ENCODE data around the gene TENT5A.
"Not testable (repeated sequence)": the region's sequence is repeated elsewhere in the genome, so short reads cannot be mapped to it uniquely, and the experiment has no call there.

The TENT5A gene

DNA sequence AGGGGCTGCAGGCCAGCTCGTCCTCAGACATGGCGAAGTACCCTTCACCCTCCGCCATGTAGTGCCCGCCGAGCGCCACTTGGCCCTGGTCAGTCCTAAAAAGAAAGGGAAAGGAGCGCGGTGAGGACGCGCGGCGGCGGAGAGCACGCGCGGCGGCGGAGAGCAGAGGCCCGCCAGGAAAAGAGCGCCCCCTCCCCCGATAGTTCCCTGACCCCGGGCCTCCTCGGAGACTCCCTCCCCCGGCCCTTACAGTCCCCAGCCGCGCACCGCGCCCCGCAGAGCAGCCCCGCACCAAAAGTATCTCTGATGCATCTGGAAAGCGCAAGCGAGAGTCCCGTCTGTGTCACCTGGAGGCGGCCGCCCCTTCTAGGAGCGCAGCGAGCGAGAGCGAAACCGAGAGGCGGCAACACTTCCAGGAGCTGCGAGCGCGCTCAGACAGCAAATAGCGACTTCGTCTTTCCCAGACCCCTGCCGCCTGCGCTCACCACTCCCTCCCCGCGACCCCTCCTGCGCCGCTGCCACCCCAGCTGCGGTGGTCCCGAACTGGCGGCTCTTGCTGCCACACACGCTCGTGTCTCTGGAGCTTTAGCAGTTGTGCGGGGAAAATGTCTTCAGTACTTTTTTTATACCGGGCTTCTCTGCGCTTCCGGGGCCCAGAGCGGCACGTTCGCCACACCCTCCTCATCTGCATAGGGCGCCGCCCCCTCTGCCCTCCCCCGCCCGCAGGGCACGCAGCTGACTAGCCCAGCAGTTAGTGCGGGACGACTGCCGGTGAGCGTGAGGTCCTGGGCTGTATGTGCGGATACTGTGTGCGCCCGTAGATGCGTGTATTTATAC is at the start of gene TENT5A:
Gene TENT5A (minus strand): TSS at position 598 of the 837 bp plus-strand sequence. CDS start 540 bp downstream, at position 58.
- peak; percentile 92 for DNase-seq

DNA sequence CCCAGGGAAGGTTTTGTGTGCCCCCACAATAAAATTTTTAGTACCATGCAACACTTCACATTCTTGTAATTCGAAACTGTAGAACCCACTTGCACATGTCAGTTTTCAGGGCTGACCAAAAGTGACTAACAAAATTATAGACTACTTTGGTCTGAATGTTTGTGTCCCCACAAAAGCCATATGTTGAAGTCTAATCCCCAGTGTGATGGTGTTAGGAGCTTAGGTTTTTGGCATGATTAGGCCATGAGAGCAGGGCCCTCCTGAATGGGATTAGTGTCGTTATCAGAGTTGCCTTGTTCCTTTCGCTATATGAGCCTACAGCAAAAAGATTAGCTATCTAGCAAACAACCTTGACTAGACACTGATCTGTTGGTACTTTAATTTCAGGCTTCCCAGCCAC is 49.0 kb upstream of the TENT5A start:
- no peak for DNase-seq

DNA sequence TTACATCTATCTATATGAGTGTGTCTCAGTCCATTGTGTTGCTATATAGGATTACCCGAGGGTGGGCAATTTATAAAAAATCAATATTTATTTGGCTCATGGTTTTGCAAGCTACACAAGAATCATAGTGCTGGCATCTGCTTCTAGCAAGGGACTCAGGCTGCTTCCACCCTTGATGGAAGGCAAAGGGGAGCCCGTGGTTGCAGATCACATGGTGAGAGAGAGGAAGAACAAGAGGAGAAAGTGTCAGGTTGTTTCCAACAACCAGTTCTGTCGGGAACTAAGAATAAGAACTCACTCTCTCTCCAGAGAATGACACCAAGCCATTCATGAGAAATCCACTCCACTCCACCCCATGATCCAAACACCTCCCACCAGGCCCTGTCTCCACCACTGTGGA is 48.2 kb upstream of the TENT5A start:
- no peak for DNase-seq

DNA sequence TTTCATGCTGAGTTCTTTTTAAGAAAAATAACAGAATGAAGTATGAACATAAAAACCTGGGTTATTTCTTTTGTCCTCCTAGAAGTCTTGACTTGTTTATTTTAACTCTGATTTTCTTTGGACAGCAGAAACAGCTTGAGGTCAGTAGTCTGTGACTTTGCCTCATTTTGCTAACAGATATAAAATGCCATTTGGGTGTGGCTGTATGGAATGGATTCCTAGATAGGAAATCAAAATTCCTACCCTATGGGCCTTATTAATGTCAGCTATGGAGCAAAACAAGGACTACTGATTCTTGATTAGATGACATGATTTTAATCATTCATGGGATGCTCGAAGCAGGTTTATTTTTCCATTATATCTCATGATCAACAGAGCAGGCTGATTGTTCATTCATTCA is 46.8 kb upstream of the TENT5A start:
- no peak for DNase-seq

DNA sequence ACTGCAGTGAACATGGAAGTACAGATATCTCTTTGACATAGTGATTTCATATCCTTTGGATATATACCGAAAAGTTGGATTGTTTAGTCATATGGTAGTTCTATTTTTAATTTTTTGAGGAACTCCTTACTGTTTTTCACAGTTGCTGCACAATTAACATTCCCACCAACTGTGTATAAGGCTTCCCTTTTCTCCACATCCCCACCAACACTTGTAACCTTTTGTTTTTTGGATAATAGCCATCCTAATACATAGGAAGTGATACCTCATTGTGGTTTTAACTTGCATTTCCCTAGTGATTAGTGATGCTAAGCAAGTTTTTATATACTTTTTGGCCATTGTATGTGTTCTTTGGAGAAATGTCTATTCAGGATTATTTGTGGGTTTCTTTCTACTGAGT is 45.1 kb upstream of the TENT5A start:
- no peak for DNase-seq

DNA sequence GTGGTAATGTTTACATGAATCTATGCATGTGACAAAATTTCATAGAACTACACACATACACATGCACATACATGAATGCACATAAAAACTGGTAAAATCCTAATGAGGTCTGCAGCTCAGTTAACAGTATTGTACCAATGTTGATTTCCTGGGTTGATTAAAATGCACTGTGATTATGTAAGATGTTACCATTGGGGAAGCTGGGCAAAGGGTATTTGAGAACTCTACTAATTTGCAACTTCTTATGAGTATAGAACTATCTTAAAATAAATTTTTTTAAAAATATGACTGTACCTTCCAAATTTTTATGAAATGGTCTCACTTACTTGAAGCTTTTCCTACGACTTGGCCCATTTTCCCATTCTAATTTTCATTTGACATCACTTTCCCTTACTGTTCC is 43.4 kb upstream of the TENT5A start:
- DNase-seq: no peak

DNA sequence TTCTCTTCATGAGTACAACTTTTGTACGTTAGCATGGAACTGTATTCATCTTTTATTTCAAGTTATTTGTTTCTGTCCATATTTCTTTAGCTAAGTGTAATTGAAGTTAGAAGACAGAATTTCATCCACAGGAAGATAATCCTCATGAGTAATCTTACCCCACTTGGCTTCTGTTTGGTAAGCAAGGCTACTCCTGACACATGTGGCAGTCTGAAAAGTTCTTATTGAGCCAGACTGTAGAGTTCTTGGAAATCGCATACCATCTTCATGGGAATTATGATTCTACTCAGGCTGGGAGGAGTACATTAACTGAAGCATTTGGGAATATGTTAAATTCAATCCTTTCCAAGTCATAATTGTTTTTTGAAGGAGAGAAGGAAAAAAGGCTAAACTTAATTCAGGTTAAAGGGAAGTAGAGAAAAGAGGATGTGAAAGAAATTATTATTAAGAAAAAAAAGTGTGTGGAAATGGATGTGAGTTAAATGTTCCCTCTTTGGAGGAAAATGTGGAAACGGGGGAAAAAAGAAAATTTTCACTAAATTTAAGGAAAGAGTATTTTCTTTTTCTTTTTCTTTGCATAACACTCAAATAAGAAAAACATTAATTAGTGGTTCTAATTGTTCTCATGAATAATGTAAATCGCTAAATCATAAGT is 41.5 kb upstream of the TENT5A start:
- DNase-seq: no peak

DNA sequence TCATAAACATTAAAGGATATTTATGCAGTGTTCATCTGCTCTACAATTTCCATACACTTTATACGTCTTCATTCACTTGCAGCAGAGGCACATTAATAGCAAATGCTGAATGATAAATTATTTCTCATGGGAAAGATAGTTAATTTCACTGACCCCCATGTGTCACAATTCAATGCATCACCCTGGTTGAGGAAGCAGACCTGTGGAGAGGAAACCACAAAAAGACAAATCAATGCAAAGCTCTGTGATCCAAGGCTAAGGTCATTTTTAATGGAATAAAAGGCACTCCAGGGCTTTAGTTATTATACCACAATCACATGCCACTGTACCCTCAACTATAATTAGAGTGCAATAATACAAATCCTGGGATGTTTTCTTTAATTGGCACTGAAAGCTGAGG is 40.3 kb upstream of the TENT5A start:
- no peak for DNase-seq

DNA sequence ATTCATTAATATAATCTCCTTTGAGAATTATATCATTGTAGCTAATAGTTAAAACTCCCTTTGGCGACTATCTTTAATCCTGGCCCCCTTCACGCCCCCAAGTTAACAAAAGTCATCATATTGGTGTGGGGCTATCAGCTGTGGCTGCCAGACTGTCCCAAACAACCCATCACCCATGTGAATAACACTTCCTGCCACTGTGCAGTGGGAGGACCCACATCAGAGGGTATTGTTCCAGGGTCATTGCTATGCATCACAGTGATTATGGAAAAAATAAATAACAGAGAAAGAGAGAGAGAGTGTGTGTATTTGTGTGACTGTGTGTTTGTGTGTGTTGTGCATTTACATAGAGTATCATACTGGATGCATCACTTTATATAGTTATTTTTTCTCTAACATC is 39.3 kb upstream of the TENT5A start:
- DNase-seq: no peak

DNA sequence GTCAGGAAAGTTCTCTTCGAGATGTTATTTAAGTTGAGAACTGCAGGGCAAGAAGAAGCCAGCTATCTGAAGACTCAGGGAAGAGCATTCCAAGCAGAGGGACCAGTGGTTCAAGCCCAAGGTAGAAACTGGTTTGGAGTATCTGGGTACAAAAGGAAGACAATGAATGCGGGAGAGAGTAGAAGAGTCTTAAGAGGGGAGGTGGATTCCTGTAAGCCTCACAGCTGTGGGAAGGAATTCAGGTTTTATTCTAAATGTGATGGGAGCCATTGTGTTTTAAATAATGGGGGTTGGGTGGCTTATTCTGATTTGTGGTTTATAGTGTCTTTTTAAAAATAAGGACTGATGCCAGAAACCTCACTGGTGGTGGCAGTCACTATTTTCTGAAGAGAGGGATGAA is 37.6 kb upstream of the TENT5A start:
- no peak for DNase-seq

DNA sequence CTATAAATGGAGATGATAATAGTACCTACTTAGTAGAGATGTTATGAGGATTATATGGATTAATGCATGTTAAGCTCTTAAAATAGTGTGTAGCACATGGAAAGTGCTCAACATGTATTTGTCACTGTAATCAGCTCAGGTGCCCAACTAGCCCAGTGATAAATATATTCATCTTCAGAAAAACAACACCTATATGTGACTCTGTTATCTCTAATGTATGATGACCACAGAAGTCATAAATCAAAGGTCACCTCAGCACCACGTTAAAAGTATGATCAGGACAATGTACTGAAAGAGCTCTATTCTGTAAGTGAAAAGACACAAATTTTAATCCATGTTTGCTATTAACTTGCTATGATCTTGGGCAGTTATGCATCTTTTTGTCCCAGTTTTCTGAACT is 36.8 kb upstream of the TENT5A start:
- DNase-seq: no peak

DNA sequence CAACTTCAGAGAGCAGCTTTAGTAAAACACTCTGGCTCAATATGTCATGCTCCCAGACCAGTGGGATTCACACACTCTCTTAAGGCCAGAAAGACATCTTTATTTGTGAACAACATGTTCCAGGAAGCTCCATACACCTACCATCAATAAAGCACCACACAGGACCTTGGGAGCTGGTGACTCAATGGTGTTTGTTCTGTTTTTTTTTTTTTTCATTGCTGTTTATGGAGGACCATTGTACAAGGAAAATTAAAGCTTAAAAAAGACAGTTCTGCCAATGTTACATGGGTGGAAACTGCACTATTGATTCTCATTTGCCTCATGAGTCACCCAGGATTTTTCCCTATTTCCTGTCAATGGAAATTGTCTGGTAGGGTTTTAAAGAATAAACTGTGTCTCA is 36.3 kb upstream of the TENT5A start:
- peak; percentile 38 for DNase-seq

DNA sequence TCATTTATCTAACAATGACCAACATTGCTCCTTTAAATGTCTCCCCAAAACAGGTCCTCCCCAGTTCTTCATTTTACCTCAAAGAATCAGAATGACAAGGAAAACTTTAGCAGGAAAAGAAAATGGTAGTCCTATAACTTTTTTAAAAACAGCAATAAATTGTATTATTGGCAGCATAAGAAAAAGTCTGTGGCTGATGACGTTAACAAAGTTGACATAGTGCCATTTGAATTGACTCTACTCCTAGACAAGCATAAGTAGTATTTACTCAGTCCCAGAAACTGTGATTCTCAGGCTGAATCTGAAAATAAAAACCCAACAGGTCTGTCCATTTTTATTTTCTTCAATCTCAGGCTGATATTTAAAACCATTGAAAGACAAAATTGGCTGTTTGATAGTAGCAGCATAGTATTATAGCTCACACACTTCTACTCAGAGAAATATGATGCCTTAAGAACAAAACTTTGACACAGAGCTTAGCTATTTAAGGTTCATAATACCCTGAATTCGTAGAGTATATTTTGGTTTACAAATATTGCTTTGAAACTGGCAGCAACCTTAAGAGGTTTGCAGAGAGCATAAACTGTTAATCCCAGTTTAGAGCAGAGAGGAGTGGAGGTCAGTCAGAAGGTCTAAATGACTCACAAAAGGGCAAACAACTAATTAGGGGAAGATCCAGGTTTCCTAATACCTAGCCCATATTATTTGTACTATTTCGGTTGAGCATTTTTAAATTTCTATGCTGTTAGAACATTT is 35.0 kb upstream of the TENT5A start:
- peak; percentile 40 for DNase-seq

DNA sequence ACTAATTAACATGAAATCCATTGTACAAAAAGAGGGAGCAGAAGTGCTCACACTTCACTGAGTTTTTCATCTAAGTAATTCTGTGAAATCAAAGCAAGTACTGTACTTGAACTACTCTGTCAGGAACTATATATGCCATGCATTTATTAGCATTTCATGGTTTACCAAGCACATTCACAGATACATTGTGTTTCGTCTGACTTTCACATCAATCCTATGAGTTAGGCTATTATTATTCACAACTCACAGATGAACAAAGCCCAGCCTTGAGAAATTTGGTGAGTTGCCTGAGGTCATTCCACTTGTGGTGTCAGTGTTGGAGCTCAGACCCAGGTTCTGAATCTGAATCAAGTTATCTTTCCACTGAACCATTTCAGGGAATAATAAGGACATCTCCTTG is 33.7 kb upstream of the TENT5A start:
- no peak for DNase-seq

DNA sequence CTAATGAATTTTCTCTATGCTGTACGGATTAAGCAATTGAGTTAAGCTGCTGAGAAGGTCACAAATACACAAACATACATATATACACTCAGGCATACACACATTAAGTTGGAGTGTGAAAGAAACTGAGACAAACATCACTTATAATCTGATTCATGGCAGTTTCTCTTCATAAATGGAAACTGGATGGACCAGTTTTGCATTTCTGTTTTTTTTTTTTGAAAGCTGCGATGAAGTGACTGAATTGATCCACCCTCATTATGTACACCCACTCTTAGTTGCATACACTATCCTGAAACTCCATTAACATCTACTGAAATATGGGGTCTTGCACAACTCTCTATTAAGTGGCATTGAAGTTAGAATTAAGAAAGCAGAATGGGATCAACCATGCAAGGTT is 32.9 kb upstream of the TENT5A start:
- peak; percentile 72 for DNase-seq

DNA sequence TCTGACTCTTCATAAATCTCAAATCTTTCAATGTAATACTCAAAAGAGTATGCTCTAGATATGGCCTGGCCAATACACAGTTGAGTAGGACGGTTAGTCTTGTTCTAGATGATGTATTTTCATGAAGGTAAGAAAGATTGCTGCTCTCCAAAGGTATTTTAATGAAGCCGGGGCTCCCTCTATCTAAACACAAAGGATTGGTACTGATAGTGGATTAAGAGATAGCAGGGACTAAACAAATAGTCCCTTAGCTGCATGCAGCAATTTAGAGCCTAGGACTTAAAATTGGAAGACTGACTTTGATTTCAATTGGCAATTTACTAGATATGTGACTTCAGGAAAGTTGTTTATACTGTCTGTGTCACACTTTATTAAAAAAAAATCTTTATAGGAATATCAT is 31.4 kb upstream of the TENT5A start:
- DNase-seq: no peak

DNA sequence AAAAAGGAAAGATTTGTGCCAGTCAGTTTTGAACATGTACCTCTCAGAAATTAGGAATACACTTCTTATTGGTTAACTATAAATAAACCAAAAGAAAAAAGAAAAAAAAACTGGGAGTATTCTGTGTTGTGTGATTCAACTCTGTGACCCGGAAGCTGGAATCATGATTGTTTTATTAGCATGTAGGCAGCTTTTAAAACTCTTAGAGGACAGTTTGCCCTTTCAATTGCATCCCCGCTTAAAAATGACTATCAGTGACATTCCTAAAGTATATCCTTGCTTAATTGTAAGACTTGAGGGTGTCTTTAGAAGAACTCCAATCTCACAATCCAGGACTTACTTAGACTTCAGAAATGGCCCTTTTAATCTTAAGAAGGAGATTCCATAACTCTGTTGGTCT is 29.1 kb upstream of the TENT5A start:
- no peak for DNase-seq

DNA sequence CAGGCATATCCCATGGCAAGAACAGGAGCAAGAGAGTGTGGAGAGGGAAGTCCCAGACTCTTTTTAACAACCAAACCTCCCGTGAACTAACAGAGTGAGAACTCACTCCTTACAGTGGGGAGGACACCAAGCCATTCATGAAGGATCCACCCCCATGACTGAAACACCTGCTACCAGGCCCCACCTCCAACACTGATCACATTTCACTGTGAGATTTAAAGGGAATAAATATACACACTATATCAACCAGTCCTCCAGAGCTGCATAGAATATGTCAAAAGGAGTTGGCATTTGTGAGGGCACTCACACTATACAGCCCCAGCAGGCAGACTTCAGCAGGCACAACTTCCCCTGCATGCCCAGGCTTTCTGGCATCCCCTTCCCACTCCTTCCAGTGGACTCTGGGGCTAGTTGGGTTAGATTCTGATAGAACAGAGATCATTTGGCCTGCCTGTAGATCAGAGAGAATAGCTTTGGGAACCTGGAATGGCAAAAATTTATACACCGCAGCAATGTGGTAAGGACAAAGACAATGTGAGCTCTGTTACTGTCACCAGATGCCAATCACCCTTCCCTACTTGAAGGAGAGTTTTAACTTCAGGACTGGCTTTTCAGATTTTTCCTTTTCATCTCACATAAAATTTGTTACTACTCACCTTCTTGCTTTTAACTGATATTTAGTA is 25.2 kb upstream of the TENT5A start:
- DNase-seq: no peak

DNA sequence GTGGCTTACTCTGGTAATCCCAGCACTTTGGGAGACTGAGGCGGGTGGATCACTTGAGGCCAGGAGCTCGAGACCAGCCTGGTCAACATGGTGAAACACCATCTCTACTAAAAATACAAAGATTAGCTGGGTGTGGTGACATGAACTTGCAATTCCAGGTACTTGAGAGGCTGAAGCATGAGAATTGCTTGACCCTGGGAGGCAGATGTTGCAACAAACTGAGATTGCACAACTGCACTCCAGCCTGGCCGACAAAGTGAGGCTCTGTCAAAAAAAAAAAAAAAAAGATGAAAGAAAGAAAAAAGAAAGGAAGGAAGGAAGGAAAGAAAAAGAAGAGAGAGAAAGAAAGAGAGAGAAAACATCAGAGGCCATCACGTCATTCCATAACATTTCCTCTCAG is 23.7 kb upstream of the TENT5A start:
- not testable (repeated sequence) for DNase-seq

DNA sequence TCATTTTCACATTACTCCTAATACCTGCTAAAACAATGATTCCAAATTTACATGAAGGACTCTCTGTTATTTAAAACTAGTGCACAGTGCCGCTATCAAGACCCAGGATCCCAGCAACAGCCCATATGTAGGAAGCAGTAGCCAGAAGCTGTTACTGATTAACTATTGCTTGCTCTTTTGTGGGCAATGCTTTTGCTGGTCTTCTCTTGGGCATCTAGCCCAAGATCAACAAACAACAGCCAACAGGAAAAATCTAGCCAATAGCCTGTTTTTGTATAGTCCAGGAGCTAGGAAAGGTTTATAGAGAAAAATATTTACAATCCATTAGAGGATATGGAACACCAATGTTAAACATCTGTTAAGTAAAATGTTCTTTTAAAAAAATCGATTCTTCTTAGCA is 22.1 kb upstream of the TENT5A start:
- peak; percentile 59 for DNase-seq

DNA sequence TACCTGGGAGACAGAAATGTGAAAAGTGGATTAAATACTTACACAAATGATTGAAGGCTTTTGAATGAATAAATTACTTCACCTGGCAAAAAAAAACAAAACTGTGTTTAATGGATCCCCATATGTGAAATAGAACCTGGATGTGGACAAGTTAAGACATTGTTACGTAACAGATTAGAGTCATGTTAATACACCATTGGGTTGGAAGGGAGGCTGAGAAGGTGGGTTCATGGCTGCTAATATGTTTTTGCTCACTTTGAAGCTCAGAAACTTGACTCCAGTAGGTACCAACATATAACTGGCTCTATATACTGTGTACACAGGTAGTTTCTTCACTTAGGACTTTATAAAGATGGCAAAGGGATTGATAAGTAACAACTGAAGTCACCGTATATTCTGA is 21.4 kb upstream of the TENT5A start:
- DNase-seq: no peak

DNA sequence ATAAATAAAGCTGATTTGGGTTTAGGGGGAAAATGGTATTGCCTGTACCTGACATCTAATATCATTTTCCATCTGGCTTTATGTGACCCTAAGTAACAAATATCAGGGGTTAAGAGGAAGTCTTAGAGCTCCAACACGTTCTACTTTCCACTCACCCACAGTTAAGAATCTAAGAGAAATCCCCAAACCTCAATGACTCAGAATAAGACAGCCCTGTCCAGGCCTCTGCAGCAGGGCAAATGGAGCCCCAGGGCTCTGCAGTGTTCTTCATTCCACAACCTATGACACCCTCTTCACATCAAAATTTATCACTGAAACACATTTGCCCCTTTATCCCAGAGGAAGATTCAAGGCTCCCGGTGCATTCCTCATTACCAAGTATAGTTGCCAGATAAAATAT is 20.3 kb upstream of the TENT5A start:
- no peak for DNase-seq

DNA sequence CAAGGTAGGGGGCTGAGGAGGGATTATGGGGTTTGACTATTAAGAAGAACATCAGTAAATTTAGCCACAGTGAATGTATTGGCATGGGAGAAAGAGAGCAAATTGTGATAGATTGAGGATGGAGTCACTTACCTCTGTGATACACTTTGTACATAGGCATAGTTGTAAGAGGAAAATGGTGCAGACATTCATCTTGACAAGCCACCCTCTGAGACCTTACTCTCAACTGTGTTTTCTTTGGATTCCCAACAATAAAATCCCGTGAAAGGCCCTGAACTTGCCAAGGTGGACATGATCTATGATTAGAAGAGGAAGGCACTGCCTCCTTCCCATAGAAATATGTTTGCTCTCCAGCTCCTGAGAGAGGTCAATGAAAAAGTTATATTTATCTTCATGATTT is 18.6 kb upstream of the TENT5A start:
- no peak for DNase-seq

All from DMS153 (cell line).